Measurements from ENCODE around the gene SPG7. TPM values are rescaled to one million over a fixed set of nuclear protein-coding genes. Genes with fewer than 3 reads are reported as not detected.

Gene SPG7
- total and polyA plus RNA-seq, 9 of the 15 experiments (the other 6 are each of a cell fraction or from before 2014, with no cell fraction given), result 5.8 to 89.1 (median 49.4) TPM

GRCh38 chr16:89507834-89508590, at the start of gene SPG7 (continued):
- TF ChIP-seq POLR2H (tag; IDR thresholded peaks at IDR 0.05; ENCODE audit: low read depth) (no peak), PML (IDR thresholded peaks at IDR 0.05; ENCODE audit: low read length) (no peak; the same call in 1 of the 2 replicates), POLR2A (conservative IDR thresholded peaks at IDR 0.05) (peak; percentile 86), MCM5 (IDR thresholded peaks at IDR 0.05; ENCODE audit: low read depth) (no peak), TAF1 (IDR thresholded peaks at IDR 0.05; ENCODE audit: control insufficient read depth, extremely low read depth, insufficient read depth, low read length, severe bottlenecking) (peak; percentile 60), PCBP1 (IDR thresholded peaks at IDR 0.05; ENCODE audit: low read depth, low read length, poor library complexity, severe bottlenecking) (peak; percentile 90), PTTG1 (tag; IDR thresholded peaks at IDR 0.05; ENCODE audit: low read depth) (no peak), ERF (CRISPR knock-in tag; IDR thresholded peaks at IDR 0.05) (no peak), SMARCC2 (IDR thresholded peaks at IDR 0.05; ENCODE audit: low read depth) (no peak), AFF4 (CRISPR knock-in tag; IDR thresholded peaks at IDR 0.05) (0 out of 2 replicates have a peak, but pooled peaks have one; percentile 25), ZZZ3 (IDR thresholded peaks at IDR 0.05) (no peak), ETS2 (tag; IDR thresholded peaks at IDR 0.05; ENCODE audit: borderline replicate concordance, poor library complexity, severe bottlenecking) (no peak), ZNF282 (CRISPR knock-in tag; IDR thresholded peaks at IDR 0.05) (peak; percentile 0; the same call in 1 of the 2 replicates), ZNF77 (CRISPR knock-in tag; IDR thresholded peaks at IDR 0.05) (no peak)
- TF ChIP-seq, protein P1, sequence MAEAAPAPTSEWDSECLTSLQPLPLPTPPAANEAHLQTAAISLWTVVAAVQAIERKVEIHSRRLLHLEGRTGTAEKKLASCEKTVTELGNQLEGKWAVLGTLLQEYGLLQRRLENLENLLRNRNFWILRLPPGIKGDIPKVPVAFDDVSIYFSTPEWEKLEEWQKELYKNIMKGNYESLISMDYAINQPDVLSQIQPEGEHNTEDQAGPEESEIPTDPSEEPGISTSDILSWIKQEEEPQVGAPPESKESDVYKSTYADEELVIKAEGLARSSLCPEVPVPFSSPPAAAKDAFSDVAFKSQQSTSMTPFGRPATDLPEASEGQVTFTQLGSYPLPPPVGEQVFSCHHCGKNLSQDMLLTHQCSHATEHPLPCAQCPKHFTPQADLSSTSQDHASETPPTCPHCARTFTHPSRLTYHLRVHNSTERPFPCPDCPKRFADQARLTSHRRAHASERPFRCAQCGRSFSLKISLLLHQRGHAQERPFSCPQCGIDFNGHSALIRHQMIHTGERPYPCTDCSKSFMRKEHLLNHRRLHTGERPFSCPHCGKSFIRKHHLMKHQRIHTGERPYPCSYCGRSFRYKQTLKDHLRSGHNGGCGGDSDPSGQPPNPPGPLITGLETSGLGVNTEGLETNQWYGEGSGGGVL (CRISPR knock-in tag; IDR thresholded peaks at IDR 0.05), result no peak
